ENCODE measurements around the gene GALK1. TPM values are rescaled to one million over a fixed set of nuclear protein-coding genes. Genes with fewer than 3 reads are reported as not detected.
A peak's percentile ranks its signal among the peaks of the same experiment; 100 is the strongest.

Gene GALK1
- total RNA-seq, 1 donor from 2014 or later = 96.2 TPM

GRCh38 chr17:75750661-75751423 lies 14.2 kb downstream of the GALK1 start:
- no peak for DNase-seq (ENCODE audit: low read depth in 2 of 2)

- DNase-seq (ENCODE audit: low read depth in 2 of 2) = peak; percentile 47 to 68
These were observed 15.2 kb downstream of the GALK1 start for GRCh38 chr17:75749545-75750389.

GRCh38 chr17:75748706-75749105 lies 16.3 kb downstream of the GALK1 start:
- no peak for DNase-seq (ENCODE audit: low read depth in 2 of 2)

GRCh38 chr17:75743625-75744206 lies 21.3 kb downstream of the GALK1 start:
- no peak for DNase-seq (ENCODE audit: low read depth in 2 of 2)

- DNase-seq (ENCODE audit: low read depth in 2 of 2) = no peak
These were observed 22.7 kb downstream of the GALK1 start for GRCh38 chr17:75742337-75742736.

- no peak for DNase-seq (ENCODE audit: low read depth in 2 of 2)
These were observed 24.3 kb downstream of the GALK1 start for GRCh38 chr17:75740631-75741077.

GRCh38 chr17:75740215-75740614 lies 24.8 kb downstream of the GALK1 start:
- no peak for DNase-seq (ENCODE audit: low read depth in 2 of 2)

- no peak for DNase-seq (ENCODE audit: low read depth in 2 of 2)
These were observed 25.2 kb downstream of the GALK1 start for GRCh38 chr17:75739801-75740200.

GRCh38 chr17:75739174-75739573 lies 25.8 kb downstream of the GALK1 start:
- no peak for DNase-seq (ENCODE audit: low read depth in 2 of 2)

GRCh38 chr17:75738218-75738802 lies 26.7 kb downstream of the GALK1 start:
- DNase-seq (ENCODE audit: low read depth in 2 of 2) = no peak

- DNase-seq (ENCODE audit: low read depth in 2 of 2) = no peak
These were observed 27.6 kb downstream of the GALK1 start for GRCh38 chr17:75737133-75737962.

GRCh38 chr17:75736173-75736835 lies 28.7 kb downstream of the GALK1 start:
- no peak for DNase-seq (ENCODE audit: low read depth in 2 of 2)

GRCh38 chr17:75734674-75735294 lies 30.2 kb downstream of the GALK1 start:
- no peak for DNase-seq (ENCODE audit: low read depth in 2 of 2)

- no peak for DNase-seq (ENCODE audit: low read depth in 2 of 2)
These were observed 31.5 kb downstream of the GALK1 start for GRCh38 chr17:75733471-75733870.

GRCh38 chr17:75731716-75732498 lies 33.1 kb downstream of the GALK1 start:
- DNase-seq (ENCODE audit: low read depth in 2 of 2) = no peak

GRCh38 chr17:75731086-75731715 lies 33.8 kb downstream of the GALK1 start:
- no peak for DNase-seq (ENCODE audit: low read depth in 2 of 2)

GRCh38 chr17:75730065-75730464 lies 34.9 kb downstream of the GALK1 start:
- DNase-seq (ENCODE audit: low read depth in 2 of 2) = no peak

- DNase-seq (ENCODE audit: low read depth in 2 of 2) = no peak
These were observed 35.6 kb downstream of the GALK1 start for GRCh38 chr17:75729351-75729750.

GRCh38 chr17:75727391-75727790 lies 37.6 kb downstream of the GALK1 start:
- DNase-seq (ENCODE audit: low read depth in 2 of 2) = no peak

Data from dermis microvascular lymphatic vessel endothelial cell (primary cell).